Right ventricle myocardium superior (tissue), 1 donor: ENCODE results near the gene TTLL6. TPM values are rescaled to one million over a fixed set of nuclear protein-coding genes. Genes with fewer than 3 reads are reported as not detected.
"Not testable (repeated sequence)": the region's sequence is repeated elsewhere in the genome, so short reads cannot be mapped to it uniquely, and the experiment has no call there.

Experiments used
- ATAC-seq: fragments of 200-7000 bp; cut with Tn5 transposase; one replicate; pipeline ENCODE4 v1.9.1; 2020; ENCODE audit warnings: mild to moderate bottlenecking; ENCODE audit not compliant: poor library complexity
- DNase-seq: peaks from one replicate; pipeline ENCODE4 v3.0.0-alpha.2; 2020
- intact Hi-C: fragments of 100-400 bp; cut with DNase I; formaldehyde crosslinking; loops from one replicate; pipeline ENCODE4 v1.11.2; 2022
- total RNA-seq: library from RNA; stranded (reverse); fragmentation: NEBNext Ultra II Directional; extraction: Animal tissue kit (Norgen Biotek cat#: 25700); gene quantifications from one replicate; pipeline ENCODE4 v1.2.1, GENCODE V29; 2021
- donor health status: DM: no; HTN: yes; CAD: no; lungs with severe emphysema.

TTLL6 gene
- total RNA-seq, 1 donor from 2014 or later: not detected

DNA sequence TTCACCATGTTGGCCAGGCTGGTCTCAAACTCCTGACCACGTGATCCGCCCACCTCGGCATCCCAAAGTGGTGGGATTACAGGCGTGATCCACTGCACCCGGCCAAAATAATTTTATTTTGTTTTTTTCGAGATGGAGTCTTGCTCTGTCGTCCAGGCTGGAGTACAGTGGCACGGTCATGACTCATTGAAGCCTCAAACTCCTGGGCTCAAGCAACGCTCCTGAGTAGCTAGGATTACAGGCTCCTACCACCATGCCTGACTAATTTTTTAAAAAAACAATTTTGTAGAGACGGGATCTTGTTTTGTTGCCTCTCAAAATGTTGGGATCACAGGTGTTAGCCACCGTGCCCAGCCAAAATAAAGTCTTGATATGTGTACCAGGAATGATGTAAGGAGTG lies 2.4 kb upstream of the TTLL6 start:
- ATAC-seq (no peak), DNase-seq (no peak)
- intact Hi-C loops: no loop called here

DNA sequence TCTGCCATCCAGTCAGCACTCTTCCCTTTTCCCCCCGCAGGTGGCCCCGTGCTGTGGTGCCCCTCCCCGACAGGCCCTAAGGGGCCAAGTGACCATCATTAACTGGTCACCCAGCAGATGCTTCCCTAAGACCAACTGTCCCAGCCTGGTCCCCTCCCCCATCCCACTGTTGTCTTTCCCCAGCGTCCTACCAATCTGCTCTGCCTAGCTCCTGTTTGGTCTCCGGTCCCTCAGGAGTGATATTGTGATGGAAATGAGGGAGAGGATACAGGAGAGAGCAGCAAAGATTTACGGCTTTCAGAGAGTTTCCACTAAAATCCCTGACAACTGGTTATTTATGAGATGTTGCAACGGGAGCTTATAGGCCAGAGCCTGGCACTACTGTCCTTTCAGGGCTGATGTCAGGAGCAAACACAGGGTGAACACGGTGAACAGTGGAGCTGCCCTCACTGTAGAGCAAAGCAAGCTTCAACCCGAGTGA lies 1.4 kb upstream of the TTLL6 start:
- DNase-seq (no peak), ATAC-seq (no peak)
- intact Hi-C loops: no loop called here

DNA sequence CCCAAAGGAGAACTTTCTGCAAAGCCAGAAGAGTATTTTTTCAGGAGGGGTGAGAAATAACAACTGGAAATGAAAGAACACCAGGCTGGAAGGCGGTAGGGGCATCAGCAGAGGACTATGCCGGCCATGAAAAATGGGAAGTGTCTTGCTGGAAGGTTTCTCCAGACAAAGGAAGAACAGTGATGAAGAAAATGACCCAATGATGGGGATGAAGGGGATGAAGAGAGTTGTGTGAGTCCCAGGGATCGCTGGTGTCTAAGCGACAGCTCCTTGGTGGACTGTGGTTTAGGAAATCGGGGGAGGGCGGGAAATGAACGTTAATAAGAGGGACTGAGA lies 623 bp downstream of the TTLL6 start:
- ATAC-seq: no peak
- intact Hi-C loops: no loop called here
- no peak for DNase-seq

DNA sequence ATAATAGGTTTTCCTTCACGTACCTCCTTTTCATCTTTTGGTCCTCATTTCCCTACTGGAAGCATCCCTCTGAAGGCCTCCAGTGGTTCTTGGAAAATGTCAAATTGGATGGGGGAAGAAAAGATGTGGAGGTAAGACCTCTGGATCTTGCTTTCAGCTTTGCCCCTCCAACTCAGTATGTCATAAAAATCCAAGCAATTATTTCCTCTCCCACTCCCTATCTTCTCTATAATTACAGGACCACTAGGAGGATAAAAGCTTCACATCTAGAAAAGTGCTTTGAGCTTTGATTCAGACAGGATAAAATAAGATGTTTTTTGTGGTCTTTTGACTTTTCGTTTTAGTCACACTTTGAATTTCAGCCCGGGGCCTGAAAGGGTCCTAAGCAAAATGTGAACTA lies 1.7 kb downstream of the TTLL6 start:
- intact Hi-C loops: loop anchor here (2.0 kb wide), 1 partner anchor 63 kb away; no protein-coding TSS in a partner anchor
- DNase-seq (no peak), ATAC-seq (no peak)

DNA sequence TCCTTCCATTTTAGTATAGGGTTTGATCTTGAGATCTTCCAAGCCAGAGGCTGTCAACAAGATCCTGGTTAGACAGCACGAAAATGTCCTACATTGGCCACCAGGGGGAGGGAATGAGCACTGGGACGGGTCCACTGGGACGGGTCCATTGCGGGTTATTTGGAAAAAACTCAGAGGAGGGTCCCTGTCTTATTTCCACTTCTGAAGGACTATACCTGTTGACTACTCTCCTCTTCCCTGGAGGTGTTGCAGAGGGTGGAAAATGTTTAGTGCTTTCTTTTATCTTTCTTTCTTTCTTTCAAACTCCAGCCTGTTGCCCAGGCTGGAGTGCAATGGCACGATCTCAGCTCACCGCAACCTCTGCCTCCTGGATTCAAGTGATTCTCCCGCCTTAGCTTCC lies 2.5 kb downstream of the TTLL6 start:
- DNase-seq: peak; percentile 61
- no peak for ATAC-seq
- intact Hi-C loops: loop anchor here (2.0 kb wide), 1 partner anchor 64 kb away; no protein-coding TSS in a partner anchor

DNA sequence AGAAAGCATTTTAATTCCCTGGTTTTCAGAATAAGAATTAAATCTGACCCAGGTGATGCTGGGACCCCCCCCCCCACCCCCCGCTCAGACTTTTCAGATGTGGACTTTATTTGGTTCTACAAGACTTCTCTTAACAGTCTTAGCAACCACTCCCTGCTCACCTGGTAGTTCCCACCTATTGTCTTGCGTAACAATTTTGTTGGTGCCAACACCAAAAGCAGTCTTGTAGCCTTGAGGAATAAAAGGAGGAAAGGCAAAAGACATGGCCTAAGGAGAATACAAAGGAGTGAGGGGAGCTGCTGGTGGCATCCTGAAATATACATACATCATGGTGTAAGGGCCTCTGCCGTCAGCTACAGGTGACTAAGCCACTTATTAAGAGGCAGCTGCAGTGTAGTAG lies 5.0 kb downstream of the TTLL6 start:
- intact Hi-C loops: no loop called here
- DNase-seq (no peak), ATAC-seq (no peak)

DNA sequence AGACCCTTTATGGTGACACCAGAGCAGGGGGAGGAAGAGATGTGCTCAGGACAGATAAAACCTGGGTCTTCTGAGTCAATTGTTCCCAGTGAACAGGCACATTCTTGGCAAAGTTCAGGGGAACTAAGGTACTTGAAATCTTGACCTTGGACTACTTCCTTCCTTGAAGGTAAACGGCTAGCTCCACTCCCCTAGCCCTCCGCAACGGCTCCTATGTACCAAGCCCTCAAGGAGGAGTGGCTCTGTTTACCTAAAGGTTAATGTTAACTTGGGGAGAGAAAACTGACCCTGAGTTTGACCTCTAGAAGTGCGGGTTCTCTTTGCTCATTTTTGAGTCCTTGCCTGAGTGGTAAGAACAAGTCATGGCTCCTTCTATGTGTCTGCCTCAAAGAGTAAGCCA lies 7.8 kb downstream of the TTLL6 start:
- no peak for ATAC-seq
- no peak for DNase-seq
- intact Hi-C loops: loop anchor here (10.0 kb wide), 1 partner anchor 226 kb away; no protein-coding TSS in a partner anchor

DNA sequence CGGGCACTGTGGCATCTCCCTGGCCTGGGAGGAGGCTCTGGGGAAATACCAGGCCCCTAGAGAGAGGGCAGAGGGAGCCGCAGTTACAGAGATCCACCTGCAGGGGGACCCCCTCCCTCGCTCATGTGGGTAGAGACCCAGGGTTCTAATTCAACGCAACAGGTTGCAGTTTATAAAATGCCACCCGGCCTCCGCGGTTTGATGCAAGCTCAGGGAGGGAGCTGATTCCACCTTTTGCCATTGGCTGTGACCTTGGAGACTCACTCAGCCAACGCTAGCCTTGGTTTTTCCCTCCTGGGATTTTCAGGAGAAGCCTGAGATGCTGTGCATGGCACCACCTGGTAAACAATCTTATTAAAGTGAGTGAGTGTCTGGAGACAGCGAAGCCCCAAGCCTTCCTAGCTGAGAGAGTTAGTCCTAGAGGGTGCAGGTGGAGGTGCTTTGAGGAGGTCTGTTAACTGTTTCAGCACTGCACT lies 12.1 kb downstream of the TTLL6 start:
- intact Hi-C loops: loop anchor here (2.0 to 10.0 kb wide), 2 partner anchors 74 to 230 kb away; no protein-coding TSS in a partner anchor
- DNase-seq: peak; percentile 61
- ATAC-seq: peak; percentile 88

DNA sequence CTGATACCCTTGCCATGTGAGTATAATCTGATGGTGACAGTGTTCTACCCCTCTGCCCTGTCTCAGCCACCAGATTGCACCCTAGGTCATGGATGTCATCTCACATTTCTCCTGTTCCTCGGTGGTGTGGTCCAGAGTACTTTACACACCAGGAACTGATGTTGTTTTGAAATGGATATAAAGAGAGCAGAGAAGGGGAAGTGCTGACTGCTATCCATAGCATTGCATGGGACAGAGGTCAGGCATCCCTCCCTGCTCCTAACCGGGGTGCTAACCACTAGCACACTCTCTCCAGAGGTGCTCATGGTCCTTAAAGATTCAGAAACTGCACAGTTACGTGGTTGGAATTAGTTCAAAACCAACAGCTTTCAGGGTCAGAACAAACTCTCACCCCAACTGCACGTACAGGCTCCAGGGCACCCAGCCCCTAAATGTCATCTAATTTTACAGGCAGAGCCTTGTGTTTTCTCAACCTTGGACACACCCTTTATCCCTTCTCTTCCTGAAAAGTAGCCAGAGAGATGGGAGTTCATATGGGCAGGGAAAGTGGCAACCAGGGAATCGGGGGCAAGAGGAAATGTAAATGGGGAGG lies 16.3 kb downstream of the TTLL6 start:
- ATAC-seq: peak; percentile 18
- DNase-seq: no peak
- intact Hi-C loops: loop anchor here (10.0 kb wide), 1 partner anchor 234 kb away; no protein-coding TSS in a partner anchor

DNA sequence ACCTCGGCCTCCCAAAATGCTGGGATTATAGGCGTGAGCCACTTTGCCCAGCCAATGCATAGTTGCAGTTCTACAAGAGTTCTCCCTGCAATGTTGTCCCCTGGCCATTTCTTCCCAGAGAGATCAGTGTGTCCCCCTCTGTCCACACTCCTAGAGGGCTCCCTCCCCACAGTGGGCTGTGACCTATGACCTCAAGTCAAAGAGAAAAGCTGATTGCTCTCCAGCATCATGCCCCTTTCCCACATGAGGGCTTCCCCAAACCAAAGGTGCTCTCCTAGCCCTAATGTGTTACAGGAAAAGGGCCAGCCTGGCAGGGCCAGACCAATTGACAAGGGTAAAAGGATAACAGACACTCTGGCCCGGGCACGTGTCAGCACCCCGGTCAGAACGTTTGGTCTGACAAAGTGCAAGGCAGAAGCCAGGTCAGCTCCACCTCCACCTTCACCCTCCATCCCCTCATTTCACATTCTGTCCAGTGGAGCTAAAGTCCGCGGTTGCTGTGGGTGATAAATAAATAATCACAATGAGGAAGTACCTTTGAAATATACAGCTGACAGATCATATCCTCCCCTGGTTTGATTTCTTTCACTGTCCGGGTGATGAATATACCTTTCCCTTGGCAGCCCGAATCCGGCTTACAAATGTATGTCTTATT lies 17.8 kb downstream of the TTLL6 start:
- ATAC-seq: peak; percentile 18
- no peak for DNase-seq
- intact Hi-C loops: no loop called here

DNA sequence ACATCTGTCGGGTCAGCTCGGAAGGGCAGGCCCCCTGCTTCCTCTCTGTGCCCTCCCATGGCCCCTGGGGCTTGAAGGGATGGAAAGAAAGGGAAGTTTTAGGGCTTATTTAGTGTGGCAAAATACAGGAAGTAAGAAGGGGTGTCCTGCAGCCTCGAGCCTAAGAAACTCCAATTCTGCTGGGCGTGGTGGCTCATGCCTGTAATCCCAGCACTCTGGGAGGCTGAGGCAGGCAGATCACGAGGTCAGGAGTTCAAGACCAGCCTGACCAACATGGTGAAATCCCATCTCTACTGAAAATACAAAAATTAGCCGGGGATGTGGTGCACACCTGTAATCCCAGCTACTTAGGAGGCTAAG lies 20.9 kb downstream of the TTLL6 start:
- intact Hi-C loops, ATAC-seq, DNase-seq: not testable (repeated sequence)

DNA sequence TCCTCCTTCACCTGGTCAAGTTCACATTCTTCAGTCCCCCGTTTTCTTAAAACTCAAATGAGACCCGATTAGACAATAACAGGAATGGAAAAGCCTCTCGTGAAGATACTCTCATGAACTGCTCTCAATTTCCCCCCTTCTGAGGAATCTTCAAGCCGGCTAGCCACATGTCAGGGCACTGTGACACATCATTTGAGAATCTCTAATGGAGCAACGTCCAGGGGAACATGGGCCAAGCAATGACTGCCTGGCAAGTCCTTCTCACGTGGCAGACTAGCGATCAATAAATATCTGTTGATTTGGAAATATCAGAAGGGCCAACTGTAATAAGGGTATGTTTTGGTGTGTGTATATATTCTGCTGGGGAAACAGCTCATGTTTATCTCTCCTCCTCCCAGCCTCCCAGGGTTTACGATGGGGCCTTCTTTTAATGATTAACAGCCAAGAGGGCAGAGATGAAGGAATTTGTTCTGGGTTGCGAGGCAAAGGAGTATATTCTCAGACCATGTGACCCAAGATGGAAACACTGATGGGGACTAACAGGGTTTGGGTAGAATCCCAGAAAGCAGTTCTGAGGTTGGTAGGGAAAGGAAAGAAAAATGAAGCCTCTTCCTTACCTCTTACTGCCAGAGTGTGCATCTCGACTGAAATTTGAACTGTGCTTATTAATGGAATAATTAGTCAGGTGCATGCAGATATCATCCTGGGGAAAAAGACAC lies 21.4 kb downstream of the TTLL6 start:
- no peak for ATAC-seq
- DNase-seq: no peak
- intact Hi-C loops: no loop called here

DNA sequence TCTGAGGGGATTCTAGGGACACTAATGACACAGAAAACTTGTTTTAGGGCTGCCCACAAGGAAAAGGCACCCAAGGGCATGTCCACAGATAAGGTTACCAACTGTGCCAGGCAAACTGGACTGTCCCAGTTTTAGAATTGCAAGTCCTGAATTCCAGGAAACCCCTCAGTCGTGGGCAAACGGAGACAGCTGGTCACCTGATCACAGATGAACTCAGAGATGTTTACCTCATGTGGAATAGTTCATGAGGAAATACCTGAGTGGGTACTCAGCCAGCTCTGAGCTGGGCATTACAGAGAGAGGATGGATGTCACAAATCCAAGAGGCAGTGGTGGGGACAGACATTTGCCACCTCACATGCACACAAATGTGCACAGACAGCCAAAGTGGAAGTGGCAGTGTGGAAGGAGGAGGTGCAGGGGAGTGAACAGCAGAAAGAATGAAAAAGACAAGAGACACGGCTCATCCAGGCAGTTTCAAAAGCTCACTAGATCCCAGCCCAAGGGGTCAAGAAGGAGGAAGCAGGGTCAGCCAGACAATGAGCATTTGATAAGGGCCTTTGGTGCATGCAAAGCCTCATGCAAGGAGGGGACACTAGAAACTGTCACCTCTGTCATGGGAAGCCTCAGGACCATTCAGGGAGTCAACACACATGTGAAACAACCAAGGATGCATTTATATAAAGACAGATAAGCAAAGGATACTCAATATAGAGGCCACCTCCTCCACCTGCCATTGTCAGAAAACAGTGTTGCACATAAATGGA lies 24.8 kb downstream of the TTLL6 start:
- DNase-seq (no peak), ATAC-seq (no peak)
- intact Hi-C loops: loop anchor here (5.0 kb wide), 2 partner anchors 65 to 115 kb away; partner anchors contain the start of gene HOXB13

DNA sequence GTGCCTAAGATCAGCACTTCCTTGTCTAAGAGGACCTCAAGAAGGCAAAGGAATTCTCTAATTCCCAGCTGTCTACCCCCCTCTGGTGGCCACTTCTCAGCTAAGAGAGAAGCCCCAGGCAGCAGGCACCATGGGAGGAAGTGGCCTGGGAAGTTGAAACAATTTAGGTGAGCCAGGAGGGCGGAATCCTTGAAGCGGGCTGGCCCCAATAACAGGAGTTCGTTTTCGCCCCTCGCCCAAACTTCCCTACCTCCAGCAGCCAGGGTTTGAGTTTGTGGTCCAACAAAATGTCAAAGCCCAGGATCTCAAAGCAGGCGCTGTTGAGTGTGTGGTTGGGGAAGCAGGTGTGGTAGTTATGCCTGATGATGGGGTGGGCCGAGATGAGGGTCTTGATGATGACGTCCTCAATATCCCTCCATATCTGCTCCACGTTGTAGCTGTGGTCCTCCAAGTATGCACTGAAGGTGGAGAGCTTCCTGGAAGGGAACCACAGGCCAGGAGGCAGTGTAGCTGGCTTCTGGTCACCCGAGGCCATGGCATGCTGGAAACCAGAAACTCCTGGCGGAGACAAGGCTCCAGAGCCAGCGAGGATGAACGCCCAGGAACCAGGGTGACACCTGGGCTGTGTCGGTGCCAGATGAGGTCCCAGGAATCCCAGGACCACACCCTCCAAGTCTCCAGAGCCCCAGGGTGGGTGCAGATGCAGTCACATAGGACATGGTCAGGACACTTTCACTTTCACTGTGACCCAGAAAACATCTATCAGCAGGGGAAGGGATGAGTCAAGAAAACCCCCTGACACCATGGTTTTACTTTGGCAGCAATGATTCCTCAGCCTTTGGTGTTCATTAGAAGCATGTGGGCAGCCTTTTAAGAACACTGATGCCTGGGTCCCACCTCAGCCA lies 25.6 kb downstream of the TTLL6 start:
- ATAC-seq (peak; percentile 87), DNase-seq (peak; percentile 67)
- intact Hi-C loops: loop anchor here (5.0 kb wide), 2 partner anchors 64 to 114 kb away; partner anchors contain the start of gene HOXB13

DNA sequence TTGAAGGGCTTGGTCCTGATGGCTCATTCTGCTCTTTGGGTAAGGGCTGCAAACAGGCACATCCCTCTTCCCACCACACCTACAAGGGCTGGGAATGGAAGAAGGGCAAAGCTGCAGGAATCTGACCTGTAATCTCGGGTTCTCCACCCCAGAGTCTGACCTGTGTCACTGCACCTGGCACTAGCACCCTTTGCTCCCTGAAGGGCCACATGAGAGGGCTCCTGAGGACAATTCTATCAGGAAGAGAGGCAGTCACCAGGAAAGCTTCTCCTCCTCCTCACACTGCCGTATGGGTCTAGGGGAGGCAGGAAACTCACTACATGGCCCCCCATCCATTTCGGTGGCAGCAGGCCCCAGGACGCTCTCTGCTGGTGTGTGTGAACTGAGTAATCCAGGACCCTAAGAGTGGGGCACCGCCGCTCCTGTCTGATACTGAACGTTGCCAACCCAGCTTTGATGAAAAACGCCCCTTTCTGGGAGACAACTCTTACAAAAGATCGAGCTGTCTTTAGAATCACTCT lies 26.4 kb downstream of the TTLL6 start:
- intact Hi-C loops: loop anchor here (5.0 kb wide), 2 partner anchors 63 to 113 kb away; partner anchors contain the start of gene HOXB13
- no peak for ATAC-seq
- DNase-seq: no peak

DNA sequence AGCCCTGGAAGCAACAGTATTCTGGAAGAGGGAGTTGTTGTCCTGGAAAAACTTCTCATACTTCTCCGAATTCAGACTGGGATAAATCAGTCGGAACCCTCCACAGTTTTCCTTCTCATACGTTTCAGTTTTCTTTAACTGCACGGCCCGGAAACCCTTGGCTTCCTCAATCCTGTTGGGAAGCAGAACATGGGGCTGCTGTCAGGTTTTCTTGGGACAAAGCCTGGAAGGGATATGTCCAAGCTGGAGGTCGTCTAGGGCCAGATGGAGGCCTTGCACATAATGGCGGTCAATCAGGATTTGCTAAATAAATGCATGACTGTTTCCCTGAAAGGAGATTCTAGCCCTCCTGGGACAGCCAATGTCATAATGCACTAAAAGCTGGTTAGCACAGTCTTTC lies 29.2 kb downstream of the TTLL6 start:
- intact Hi-C loops: no loop called here
- ATAC-seq (peak; percentile 39), DNase-seq (no peak)

DNA sequence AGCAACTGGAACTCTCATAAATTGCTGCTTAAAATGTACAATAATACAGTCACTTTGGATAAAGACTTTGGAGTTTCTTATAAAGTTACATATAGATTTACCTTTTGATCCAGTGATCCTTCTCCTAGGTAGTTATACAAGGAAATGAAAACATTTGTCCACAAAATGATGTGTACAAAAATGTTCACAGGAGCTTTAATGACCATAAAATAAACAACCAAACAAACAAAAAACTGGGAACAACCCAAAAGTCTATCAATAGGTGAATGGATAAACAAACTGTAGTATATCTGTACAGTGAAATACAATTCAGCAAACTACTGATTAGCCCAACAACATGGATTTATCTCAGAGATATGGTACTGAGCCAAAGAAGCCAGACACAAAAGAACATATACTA lies 37.6 kb downstream of the TTLL6 start:
- ATAC-seq (no peak), DNase-seq (no peak)
- intact Hi-C loops: no loop called here

DNA sequence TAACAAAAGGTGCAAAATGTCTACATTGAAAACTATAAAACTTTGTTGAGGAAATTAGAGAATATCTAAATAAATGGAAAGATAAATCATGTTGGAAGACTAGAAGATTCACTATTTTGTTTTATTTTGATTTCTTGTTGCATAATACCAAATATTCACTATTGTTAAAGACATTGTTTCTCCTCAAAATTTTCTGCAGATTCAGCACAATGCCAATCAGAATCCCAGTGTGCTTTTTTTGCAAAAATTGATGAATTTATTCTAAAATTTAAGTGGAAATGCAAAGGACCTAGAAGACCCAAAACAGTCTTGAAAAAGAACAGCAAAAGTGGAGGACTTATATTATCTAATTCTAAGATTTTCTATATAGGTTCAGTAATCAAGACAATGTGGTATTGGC lies 40.4 kb downstream of the TTLL6 start:
- ATAC-seq: no peak
- intact Hi-C loops: no loop called here

More for the DNA sequence above, 40.4 kb downstream of the TTLL6 start:
- no peak for DNase-seq
